NT2/D1 (cell line): ENCODE measurements around the gene SVOP.
A peak's percentile ranks its signal among the peaks of the same experiment; 100 is the strongest.
"Not testable (repeated sequence)": the region's sequence is repeated elsewhere in the genome, so short reads cannot be mapped to it uniquely, and the experiment has no call there.

Experiments
- DNase-seq: peaks from one replicate; pipeline ENCODE4 v3.0.0-alpha.2; 2011; ENCODE audit warnings: low read depth, low spot score
- H3K27me3 ChIP-seq: 2 replicates; pipeline ENCODE4 v1.6.0; 2011; ENCODE audit warnings: mild to moderate bottlenecking; ENCODE audit not compliant: insufficient read length, insufficient read depth
- H3K36me3 ChIP-seq: 2 replicates; pipeline ENCODE4 v1.6.1; 2011; ENCODE audit warnings: mild to moderate bottlenecking, low read length, mixed read lengths; ENCODE audit not compliant: insufficient read depth, insufficient read length
- H3K4me1 ChIP-seq: 2 replicates; pipeline ENCODE4 v1.5.1; 2011; ENCODE audit not compliant: insufficient read depth, insufficient read length
- H3K4me3 ChIP-seq: 2 replicates; pipeline ENCODE4 v1.5.1; 2011; ENCODE audit warnings: low read depth; ENCODE audit not compliant: insufficient read length
- H3K9ac ChIP-seq: 2 replicates; pipeline ENCODE4 v1.6.0; 2011; ENCODE audit warnings: low read depth; ENCODE audit not compliant: insufficient read length
- H3K9me3 ChIP-seq: 2 replicates; pipeline ENCODE4 v1.5.1; 2011; ENCODE audit warnings: mild to moderate bottlenecking, low read length; ENCODE audit not compliant: insufficient read depth
- SUZ12 ChIP-seq: IDR thresholded peaks from 2 replicates; pipeline ENCODE4 v1.6.1; 2011; ENCODE audit not compliant: insufficient read length, insufficient read depth; ENCODE audit errors: extremely low read depth
- YY1 ChIP-seq: IDR thresholded peaks from 2 replicates; pipeline ENCODE4 v1.6.1; 2011; ENCODE audit not compliant: insufficient read length, insufficient read depth
- ZNF274 ChIP-seq: IDR thresholded peaks from 2 replicates; pipeline ENCODE4 v1.6.1; 2011; ENCODE audit warnings: mild to moderate bottlenecking, low read depth, low read length

SVOP gene

GRCh38 chr12:108879615-108880254 is 141.1 kb downstream of the SVOP start, which contains the start of gene DAO:
DAO (plus strand) TSS chr12:108880092; CDS start chr12:108885007, 4,915 bp downstream.
- H3K4me1 ChIP-seq: peaks cover 14% of the 10 kb centered on the region
- TF ChIP-seq SUZ12 (no peak), ZNF274 (no peak), YY1 (no peak)
- H3K27me3 ChIP-seq: no peaks in the 10 kb centered on the region
- H3K9ac ChIP-seq: peak within 1 kb of the TSS; percentile 22
- no peak within 1 kb of the TSS for H3K4me3 ChIP-seq
- no peaks in the 10 kb centered on the region for H3K36me3 ChIP-seq
- DNase-seq: no peak
- no peaks in the 10 kb centered on the region for H3K9me3 ChIP-seq

GRCh38 chr12:108876550-108876949 is 144.3 kb downstream of the SVOP start:
- Histone ChIP-seq H3K36me3 (no peaks in the 10 kb centered on the region), H3K9me3 (no peaks in the 10 kb centered on the region), H3K9ac (no peak overlapping the region), H3K27me3 (no peaks in the 10 kb centered on the region), H3K4me1 (peaks cover 9% of the 10 kb centered on the region), H3K4me3 (no peak overlapping the region)
- TF ChIP-seq SUZ12 (no peak), YY1 (no peak), ZNF274 (no peak)
- no peak for DNase-seq

GRCh38 chr12:108875682-108876361 is 145.0 kb downstream of the SVOP start:
- TF ChIP-seq ZNF274 (no peak), SUZ12 (no peak), YY1 (no peak)
- Histone ChIP-seq H3K9ac (no peak overlapping the region), H3K4me3 (no peak overlapping the region), H3K36me3 (no peaks in the 10 kb centered on the region), H3K4me1 (peaks cover 9% of the 10 kb centered on the region), H3K27me3 (no peaks in the 10 kb centered on the region), H3K9me3 (no peaks in the 10 kb centered on the region)
- DNase-seq: no peak

GRCh38 chr12:108875280-108875679 is 145.6 kb downstream of the SVOP start:
- DNase-seq: no peak
- Histone ChIP-seq H3K27me3 (no peaks in the 10 kb centered on the region), H3K9me3 (no peaks in the 10 kb centered on the region), H3K4me3 (no peak overlapping the region), H3K36me3 (no peaks in the 10 kb centered on the region), H3K9ac (no peak overlapping the region), H3K4me1 (peaks cover 9% of the 10 kb centered on the region)
- TF ChIP-seq ZNF274 (no peak), SUZ12 (no peak), YY1 (no peak)

- H3K9me3 ChIP-seq: no peaks in the 10 kb centered on the region
- H3K4me3 ChIP-seq: no peak overlapping the region
- H3K27me3 ChIP-seq: no peaks in the 10 kb centered on the region
- H3K36me3 ChIP-seq: no peaks in the 10 kb centered on the region
- DNase-seq: no peak
- TF ChIP-seq SUZ12 (no peak), YY1 (no peak), ZNF274 (no peak)
- peaks cover 2% of the 10 kb centered on the region for H3K4me1 ChIP-seq
- H3K9ac ChIP-seq: no peak overlapping the region
These were observed 152.1 kb downstream of the SVOP start for GRCh38 chr12:108868781-108869180.

- not testable (repeated sequence) for H3K36me3 ChIP-seq, H3K9me3 ChIP-seq, H3K27me3 ChIP-seq, H3K9ac ChIP-seq, H3K4me3 ChIP-seq, DNase-seq, H3K4me1 ChIP-seq
These were observed 154.8 kb downstream of the SVOP start for GRCh38 chr12:108866083-108866482.

GRCh38 chr12:108865169-108865568 is 155.7 kb downstream of the SVOP start:
- Histone ChIP-seq H3K36me3 (no peaks in the 10 kb centered on the region), H3K27me3 (no peaks in the 10 kb centered on the region), H3K4me3 (no peak overlapping the region), H3K9ac (no peak overlapping the region), H3K9me3 (no peaks in the 10 kb centered on the region), H3K4me1 (peaks cover 5% of the 10 kb centered on the region)
- DNase-seq: no peak
- no peak for TF ChIP-seq ZNF274
- TF ChIP-seq YY1: no peak
- TF ChIP-seq SUZ12: no peak

- Histone ChIP-seq H3K27me3 (no peaks in the 10 kb centered on the region), H3K4me3 (no peak overlapping the region), H3K4me1 (peaks cover 3% of the 10 kb centered on the region), H3K36me3 (no peaks in the 10 kb centered on the region), H3K9me3 (no peaks in the 10 kb centered on the region), H3K9ac (no peak overlapping the region)
- no peak for TF ChIP-seq YY1
- no peak for TF ChIP-seq SUZ12
- TF ChIP-seq ZNF274: no peak
- no peak for DNase-seq
These were observed 158.3 kb downstream of the SVOP start for GRCh38 chr12:108862588-108862959.
